ENCODE measurements around the gene ZNF839.

ZNF839 gene

DNA sequence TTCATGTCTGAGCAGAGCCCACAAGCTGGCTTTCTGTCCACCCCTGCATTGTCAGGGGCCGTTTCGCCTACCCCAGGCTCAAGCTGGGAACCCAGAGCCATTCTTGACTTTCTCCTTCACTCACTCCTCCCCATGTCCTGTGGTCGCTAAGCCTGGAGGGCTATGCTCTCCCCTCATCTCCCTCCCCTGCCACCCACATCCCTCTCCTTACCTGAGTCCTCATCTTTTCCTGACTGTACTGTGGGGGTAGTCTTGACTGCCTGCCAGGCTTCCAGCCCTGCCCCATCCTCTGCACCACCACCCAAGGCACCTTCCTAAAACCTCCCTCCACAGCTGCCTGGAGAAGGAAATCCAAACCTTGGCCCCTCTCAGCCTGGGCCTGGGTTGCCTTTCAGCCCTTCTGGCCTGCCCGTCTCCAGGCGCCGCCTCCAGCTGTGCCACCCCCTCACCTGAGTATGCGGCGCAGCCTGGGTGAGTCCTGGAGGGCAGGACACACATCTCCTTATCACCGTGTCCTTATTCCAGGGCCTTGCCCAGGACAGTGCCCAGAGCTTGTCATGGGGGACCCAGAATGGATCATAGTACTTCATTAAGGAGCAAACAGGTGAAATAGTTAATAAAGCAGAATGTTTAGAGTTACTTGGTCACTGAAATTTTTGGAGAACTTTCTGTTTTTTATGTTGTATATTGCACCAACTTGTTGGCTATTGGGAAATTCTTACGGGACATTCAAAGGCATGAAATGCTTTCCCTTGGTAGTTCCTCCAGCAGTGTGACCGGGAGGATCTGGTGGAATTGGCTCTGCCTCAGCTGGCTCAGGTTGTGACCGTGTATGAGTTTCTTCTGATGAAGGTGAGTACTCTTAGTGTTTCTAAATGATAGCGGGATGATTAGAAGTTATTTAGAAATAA lies 14.5 kb downstream of the ZNF839 start:
- H4K20me1 ChIP-seq (ENCODE audit: insufficient read depth) = no peaks in the 10 kb centered on the region
- no peaks in the 10 kb centered on the region for H3K36me3 ChIP-seq (ENCODE audit: insufficient read depth)
- no peak overlapping the region for H3K4me3 ChIP-seq (IDR thresholded peaks at IDR 0.05; ENCODE audit: insufficient read depth, low read depth, low read length)
- no peak overlapping the region for H3K4me2 ChIP-seq
- no peak overlapping the region for H2AFZ ChIP-seq (ENCODE audit: low read depth)
- no peak for TF ChIP-seq CTCF (conservative IDR thresholded peaks at IDR 0.05; ENCODE audit: low read depth, low read length)
- no peak overlapping the region for H3K27ac ChIP-seq
- H3K4me1 ChIP-seq (ENCODE audit: low read depth, poor library complexity, severe bottlenecking) = no peaks in the 10 kb centered on the region
- H3K27me3 ChIP-seq (ENCODE audit: insufficient read depth, low read depth) = no peaks in the 10 kb centered on the region
- no peak overlapping the region for H3K9ac ChIP-seq
- no peaks in the 10 kb centered on the region for H3K79me2 ChIP-seq (ENCODE audit: insufficient read depth, low read depth)

DNA sequence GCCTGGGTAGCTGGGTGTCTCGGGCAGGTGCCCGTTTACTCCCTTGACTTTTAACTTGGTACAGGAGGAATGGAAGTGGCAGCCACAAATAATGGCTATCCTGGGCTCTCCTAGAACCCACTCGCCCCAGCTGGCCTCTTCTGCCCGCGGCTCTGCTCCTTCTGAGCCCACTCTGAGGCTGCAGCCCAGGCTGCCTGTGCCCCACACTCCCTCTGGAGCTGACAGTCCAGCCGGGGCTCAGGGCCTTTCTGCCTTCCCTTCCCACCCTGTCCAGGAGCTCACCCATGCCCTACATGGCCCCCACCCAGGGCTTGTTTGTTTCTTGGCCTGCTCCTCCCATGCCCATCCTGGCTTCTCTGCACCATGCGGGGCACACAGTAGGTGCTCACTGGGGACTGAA lies 15.6 kb downstream of the ZNF839 start:
- Histone ChIP-seq H3K79me2 (ENCODE audit: insufficient read depth, low read depth) (no peaks in the 10 kb centered on the region), H3K36me3 (ENCODE audit: insufficient read depth) (no peaks in the 10 kb centered on the region), H4K20me1 (ENCODE audit: insufficient read depth) (no peaks in the 10 kb centered on the region), H3K9ac (no peak overlapping the region), H3K4me2 (no peak overlapping the region), H2AFZ (ENCODE audit: low read depth) (no peak overlapping the region), H3K27me3 (ENCODE audit: insufficient read depth, low read depth) (no peaks in the 10 kb centered on the region), H3K27ac (no peak overlapping the region), H3K4me1 (ENCODE audit: low read depth, poor library complexity, severe bottlenecking) (no peaks in the 10 kb centered on the region), H3K4me3 (IDR thresholded peaks at IDR 0.05; ENCODE audit: insufficient read depth, low read depth, low read length) (no peak overlapping the region)
- TF ChIP-seq CTCF (conservative IDR thresholded peaks at IDR 0.05; ENCODE audit: low read depth, low read length) = no peak

DNA sequence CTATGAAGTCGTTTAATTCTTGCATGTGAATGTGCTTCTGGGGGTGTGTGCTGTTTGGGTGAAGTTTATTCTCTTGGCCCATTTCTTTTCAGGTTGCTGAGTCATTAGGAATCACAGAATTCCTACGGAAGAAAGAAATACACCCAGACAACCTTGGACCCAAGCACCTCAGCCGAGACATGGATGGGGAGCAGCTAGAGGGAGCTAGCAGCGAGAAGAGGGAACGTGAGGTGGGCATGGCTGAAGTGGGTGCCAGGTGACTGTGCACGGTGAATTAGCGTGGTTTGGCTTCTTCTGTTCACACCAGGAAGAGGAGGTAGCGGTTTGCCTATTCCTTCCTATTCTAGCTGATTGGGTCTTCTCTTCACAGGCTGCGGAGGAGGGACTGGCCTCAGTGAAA lies 19.2 kb downstream of the ZNF839 start:
- no peak overlapping the region for H3K27ac ChIP-seq
- TF ChIP-seq CTCF (conservative IDR thresholded peaks at IDR 0.05; ENCODE audit: low read depth, low read length) = no peak

DNA sequence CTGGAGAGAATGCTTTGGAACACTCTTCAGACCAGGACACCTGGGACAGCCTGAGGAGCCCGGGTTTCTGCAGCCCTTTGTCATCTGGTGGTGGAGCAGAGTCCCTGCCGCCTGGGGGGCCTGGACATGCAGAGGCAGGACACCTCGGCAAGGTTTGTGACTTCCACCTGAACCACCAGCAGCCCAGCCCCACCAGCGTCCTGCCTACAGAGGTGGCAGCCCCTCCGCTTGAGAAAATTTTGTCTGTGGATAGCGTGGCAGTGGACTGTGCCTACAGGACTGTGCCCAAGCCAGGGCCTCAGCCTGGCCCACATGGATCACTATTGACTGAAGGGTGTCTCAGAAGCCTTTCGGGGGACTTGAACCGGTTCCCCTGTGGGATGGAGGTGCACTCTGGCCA lies 22.0 kb downstream of the ZNF839 start:
- Histone ChIP-seq H3K4me3 (IDR thresholded peaks at IDR 0.05; ENCODE audit: insufficient read depth, low read depth, low read length) (no peak overlapping the region), H3K79me2 (ENCODE audit: insufficient read depth, low read depth) (no peaks in the 10 kb centered on the region), H2AFZ (ENCODE audit: low read depth) (no peak overlapping the region), H4K20me1 (ENCODE audit: insufficient read depth) (no peaks in the 10 kb centered on the region), H3K4me1 (ENCODE audit: low read depth, poor library complexity, severe bottlenecking) (no peaks in the 10 kb centered on the region), H3K27me3 (ENCODE audit: insufficient read depth, low read depth) (no peaks in the 10 kb centered on the region), H3K9ac (no peak overlapping the region), H3K27ac (no peak overlapping the region), H3K4me2 (no peak overlapping the region), H3K36me3 (ENCODE audit: insufficient read depth) (no peaks in the 10 kb centered on the region)
- TF ChIP-seq CTCF (conservative IDR thresholded peaks at IDR 0.05; ENCODE audit: low read depth, low read length) = no peak

More for the DNA sequence above, 19.2 kb downstream of the ZNF839 start:
- Histone ChIP-seq H3K4me3 (IDR thresholded peaks at IDR 0.05; ENCODE audit: insufficient read depth, low read depth, low read length) (no peak overlapping the region), H2AFZ (ENCODE audit: low read depth) (no peak overlapping the region), H3K9ac (no peak overlapping the region), H3K4me2 (no peak overlapping the region), H3K4me1 (ENCODE audit: low read depth, poor library complexity, severe bottlenecking) (no peaks in the 10 kb centered on the region), H4K20me1 (ENCODE audit: insufficient read depth) (no peaks in the 10 kb centered on the region), H3K79me2 (ENCODE audit: insufficient read depth, low read depth) (no peaks in the 10 kb centered on the region), H3K27me3 (ENCODE audit: insufficient read depth, low read depth) (no peaks in the 10 kb centered on the region), H3K36me3 (ENCODE audit: insufficient read depth) (no peaks in the 10 kb centered on the region)
